ENCODE measurements around the gene KCTD7.
"Not testable (repeated sequence)": the region's sequence is repeated elsewhere in the genome, so short reads cannot be mapped to it uniquely, and the experiment has no call there.

KCTD7 gene

GRCh38 chr7:66615699-66616098 is 13.0 kb upstream of the KCTD7 start:
- Histone ChIP-seq H4K20me1 (ENCODE audit: control insufficient read depth, insufficient read depth, low read depth, low read length) (no peaks in the 10 kb centered on the region), H3K9me2 (replicated peaks; ENCODE audit: control insufficient read depth, low read length) (no peaks in the 10 kb centered on the region), H3K36me3 (ENCODE audit: control insufficient read depth, low read length) (no peaks in the 10 kb centered on the region), H3K27me3 (ENCODE audit: control insufficient read depth, low read length) (no peaks in the 10 kb centered on the region), H3K79me2 (ENCODE audit: control insufficient read depth, low read length) (no peaks in the 10 kb centered on the region), H3K4me1 (ENCODE audit: control insufficient read depth, low read length) (peaks cover 5% of the 10 kb centered on the region), H3K4me2 (ENCODE audit: low read length) (no peak overlapping the region), H3K4me3 (ENCODE audit: low read length) (no peak overlapping the region), H3F3A (ENCODE audit: control insufficient read depth, insufficient read depth) (no peaks in the 10 kb centered on the region), H3K9me3 (ENCODE audit: control insufficient read depth, insufficient read depth, low read length) (no peaks in the 10 kb centered on the region), H3K27ac (ENCODE audit: low read depth, low read length) (no peak overlapping the region)
- TF ChIP-seq CTCF (IDR thresholded peaks at IDR 0.05; ENCODE audit: low read depth, low read length, poor library complexity, severe bottlenecking) = no peak
- no peak for TF ChIP-seq EZH2phosphoT487 (IDR thresholded peaks at IDR 0.05; ENCODE audit: borderline replicate concordance, low read length)

- Histone ChIP-seq H4K20me1 (ENCODE audit: control insufficient read depth, insufficient read depth, low read depth, low read length) (no peaks in the 10 kb centered on the region), H3K4me3 (ENCODE audit: low read length) (no peak overlapping the region), H3K36me3 (ENCODE audit: control insufficient read depth, low read length) (no peaks in the 10 kb centered on the region), H3K27me3 (ENCODE audit: control insufficient read depth, low read length) (no peaks in the 10 kb centered on the region), H3K9me2 (replicated peaks; ENCODE audit: control insufficient read depth, low read length) (no peaks in the 10 kb centered on the region), H3K4me2 (ENCODE audit: low read length) (no peak overlapping the region), H3K27ac (ENCODE audit: low read depth, low read length) (no peak overlapping the region), H3F3A (ENCODE audit: control insufficient read depth, insufficient read depth) (no peaks in the 10 kb centered on the region), H3K79me2 (ENCODE audit: control insufficient read depth, low read length) (no peaks in the 10 kb centered on the region), H3K4me1 (ENCODE audit: control insufficient read depth, low read length) (peaks cover 5% of the 10 kb centered on the region), H3K9me3 (ENCODE audit: control insufficient read depth, insufficient read depth, low read length) (no peaks in the 10 kb centered on the region)
- TF ChIP-seq CTCF (IDR thresholded peaks at IDR 0.05; ENCODE audit: low read depth, low read length, poor library complexity, severe bottlenecking) (no peak), EZH2phosphoT487 (IDR thresholded peaks at IDR 0.05; ENCODE audit: borderline replicate concordance, low read length) (no peak)
These were observed 11.4 kb upstream of the KCTD7 start for GRCh38 chr7:66617295-66617694.

- H3K27me3 ChIP-seq (ENCODE audit: control insufficient read depth, low read length); H3K4me1 ChIP-seq (ENCODE audit: control insufficient read depth, low read length); H3K4me2 ChIP-seq (ENCODE audit: low read length); H3K79me2 ChIP-seq (ENCODE audit: control insufficient read depth, low read length); H3F3A ChIP-seq (ENCODE audit: control insufficient read depth, insufficient read depth); H3K36me3 ChIP-seq (ENCODE audit: control insufficient read depth, low read length); H3K9me2 ChIP-seq (replicated peaks; ENCODE audit: control insufficient read depth, low read length); H3K9me3 ChIP-seq (ENCODE audit: control insufficient read depth, insufficient read depth, low read length); H3K4me3 ChIP-seq (ENCODE audit: low read length); H4K20me1 ChIP-seq (ENCODE audit: control insufficient read depth, insufficient read depth, low read depth, low read length); H3K27ac ChIP-seq (ENCODE audit: low read depth, low read length): not testable (repeated sequence)
These were observed 9.2 kb upstream of the KCTD7 start for GRCh38 chr7:66619341-66619948.

- Histone ChIP-seq H3K27me3 (ENCODE audit: control insufficient read depth, low read length) (no peaks in the 10 kb centered on the region), H3K9me3 (ENCODE audit: control insufficient read depth, insufficient read depth, low read length) (no peaks in the 10 kb centered on the region)
These were observed 2.2 kb upstream of the KCTD7 start for GRCh38 chr7:66626331-66626934.

More at GRCh38 chr7:66626331-66626934, 2.2 kb upstream of the KCTD7 start:
- H4K20me1 ChIP-seq (ENCODE audit: control insufficient read depth, insufficient read depth, low read depth, low read length) = no peaks in the 10 kb centered on the region
- no peak overlapping the region for H3K27ac ChIP-seq (ENCODE audit: low read depth, low read length)
- H3K4me2 ChIP-seq (ENCODE audit: low read length) = no peak overlapping the region
- no peaks in the 10 kb centered on the region for H3K36me3 ChIP-seq (ENCODE audit: control insufficient read depth, low read length)
- peaks cover 23% of the 10 kb centered on the region for H3K79me2 ChIP-seq (ENCODE audit: control insufficient read depth, low read length)
- no peak for TF ChIP-seq EZH2phosphoT487 (IDR thresholded peaks at IDR 0.05; ENCODE audit: borderline replicate concordance, low read length)
- TF ChIP-seq CTCF (IDR thresholded peaks at IDR 0.05; ENCODE audit: low read depth, low read length, poor library complexity, severe bottlenecking) = no peak
- H3K4me3 ChIP-seq (ENCODE audit: low read length) = no peak overlapping the region
- no peaks in the 10 kb centered on the region for H3K9me2 ChIP-seq (replicated peaks; ENCODE audit: control insufficient read depth, low read length)
- H3F3A ChIP-seq (ENCODE audit: control insufficient read depth, insufficient read depth) = peaks cover 28% of the 10 kb centered on the region
- H3K4me1 ChIP-seq (ENCODE audit: control insufficient read depth, low read length) = peaks cover 36% of the 10 kb centered on the region
